GM19193 (cell line): ENCODE data around the gene HPF1.

ENCODE experiments used
- POLR2A ChIP-seq: IDR thresholded peaks from 4 replicates; pipeline ENCODE4 v1.6.1; 2011; ENCODE audit not compliant: insufficient read depth, insufficient read length; ENCODE audit errors: extremely low read depth

The HPF1 gene

DNA sequence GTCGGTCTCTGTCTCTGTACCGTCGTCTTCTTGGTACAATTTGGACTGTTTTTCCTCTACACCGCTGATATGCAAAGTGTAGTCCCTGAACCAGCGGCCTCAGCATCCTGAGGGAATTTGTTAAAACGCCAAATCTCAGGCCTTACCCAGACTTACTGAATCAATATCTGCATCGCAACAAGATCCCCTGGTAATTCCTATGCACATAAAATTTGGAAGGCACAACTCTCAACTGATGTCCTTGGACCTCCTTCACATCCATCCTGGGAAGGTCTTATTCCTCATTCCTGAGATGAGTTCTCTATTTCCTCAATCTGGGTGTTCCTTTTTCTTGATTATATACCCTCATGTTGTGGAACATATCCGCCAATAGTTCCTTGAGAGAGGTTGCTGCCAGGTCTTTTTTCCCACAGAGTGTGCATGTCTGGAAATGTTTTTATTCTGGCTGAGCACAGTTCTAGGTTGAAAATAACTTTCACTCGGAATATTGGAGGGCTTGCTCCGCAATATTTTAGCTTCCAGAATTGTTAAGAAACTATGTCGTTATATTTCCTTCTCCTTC is 738 bp upstream of the HPF1 start:
- TF ChIP-seq POLR2A, result no peak

DNA sequence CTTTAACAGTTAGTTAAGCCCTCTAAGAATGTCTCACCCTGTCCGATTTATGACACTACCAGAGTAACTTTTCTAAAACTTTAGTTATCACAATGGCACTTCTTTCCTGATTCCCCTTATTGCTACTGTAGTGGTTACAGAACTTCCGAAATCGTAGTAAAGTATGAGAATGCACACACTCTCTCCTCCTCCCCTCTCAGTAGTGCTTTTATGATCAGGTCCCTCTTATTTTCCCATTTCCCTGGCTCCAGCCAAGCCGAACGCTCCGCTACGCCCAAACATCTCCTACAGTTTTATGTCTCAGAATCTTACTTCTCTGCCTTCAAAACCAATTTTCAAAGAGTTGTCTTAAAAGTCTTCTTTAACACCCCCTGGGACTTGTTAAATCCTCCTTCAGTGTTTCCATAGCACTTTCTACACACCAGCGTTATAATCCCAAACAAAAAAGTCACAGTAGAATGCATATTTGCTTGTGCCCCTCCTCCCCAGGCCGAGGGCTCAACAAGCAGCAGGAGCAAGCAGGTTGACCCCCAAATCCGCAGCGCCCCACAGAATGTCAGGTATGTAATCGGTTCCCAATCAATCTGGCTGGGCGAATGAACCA is 671 bp downstream of the HPF1 start:
- TF ChIP-seq POLR2A, result no peak

DNA sequence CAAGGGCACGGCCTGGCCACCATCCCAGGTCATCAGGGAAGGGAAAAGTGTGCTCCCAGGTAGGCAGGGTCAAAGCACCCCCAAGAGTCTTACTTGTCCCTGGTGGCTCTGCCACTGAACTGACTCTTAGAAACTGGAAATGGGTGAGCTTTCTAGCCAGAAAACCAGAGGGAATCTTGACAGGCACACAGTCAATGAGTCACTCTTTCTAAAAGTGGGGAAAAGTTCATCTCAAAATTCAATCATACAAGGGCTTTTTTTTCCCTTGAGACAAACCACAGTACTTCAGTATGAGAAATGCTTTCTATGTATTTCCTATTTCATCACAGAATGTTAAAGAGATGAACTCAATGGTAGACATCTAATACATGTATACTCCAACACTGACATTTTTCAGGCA is 12.5 kb downstream of the HPF1 start:
- TF ChIP-seq POLR2A, result no peak

GRCh38 chr4:169744601-169745000 is 13.1 kb downstream of the HPF1 start:
- no peak for TF ChIP-seq POLR2A

DNA sequence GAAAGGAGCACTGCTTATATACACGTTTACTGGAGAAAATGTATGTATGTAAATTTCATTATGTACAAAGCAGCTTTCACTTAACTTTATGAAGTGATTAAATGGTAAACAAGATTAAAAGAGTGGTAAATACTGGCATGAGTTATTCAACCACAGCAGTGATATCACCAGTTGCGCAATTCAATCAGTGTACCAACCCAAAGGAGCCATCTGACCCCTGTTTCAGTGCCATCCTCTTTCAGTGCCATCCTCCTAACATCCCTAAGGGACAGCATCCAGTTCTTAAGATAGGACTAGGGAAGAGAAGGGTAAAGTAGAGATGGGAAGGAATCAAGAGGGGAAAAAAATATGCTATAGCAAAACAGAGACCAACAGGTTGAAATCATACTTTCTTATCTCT is 16.2 kb downstream of the HPF1 start:
- TF ChIP-seq POLR2A, result no peak

GRCh38 chr4:169730564-169730963 is 27.2 kb downstream of the HPF1 start:
- no peak for TF ChIP-seq POLR2A

DNA sequence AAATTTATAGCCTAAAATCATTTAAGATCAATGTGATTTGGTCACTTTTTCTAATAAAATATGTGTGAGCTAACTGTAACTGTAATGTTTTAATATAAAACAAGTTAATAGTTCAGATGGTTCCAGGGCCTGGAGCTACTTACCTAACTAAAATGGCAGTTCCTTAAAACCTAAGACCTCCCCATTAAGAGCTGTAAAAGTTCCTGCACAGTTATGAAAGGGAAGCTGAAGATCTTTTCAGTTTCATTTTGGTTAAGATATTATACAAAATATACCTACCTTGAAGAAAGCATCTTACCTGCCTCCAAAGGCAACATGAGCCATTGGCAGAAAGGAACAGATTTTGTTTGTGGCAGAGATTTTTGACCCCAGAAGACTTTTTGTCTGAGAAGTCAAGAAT is 30.1 kb downstream of the HPF1 start:
- no peak for TF ChIP-seq POLR2A

GRCh38 chr4:169724260-169724659 is 33.5 kb downstream of the HPF1 start:
- no peak for TF ChIP-seq POLR2A

DNA sequence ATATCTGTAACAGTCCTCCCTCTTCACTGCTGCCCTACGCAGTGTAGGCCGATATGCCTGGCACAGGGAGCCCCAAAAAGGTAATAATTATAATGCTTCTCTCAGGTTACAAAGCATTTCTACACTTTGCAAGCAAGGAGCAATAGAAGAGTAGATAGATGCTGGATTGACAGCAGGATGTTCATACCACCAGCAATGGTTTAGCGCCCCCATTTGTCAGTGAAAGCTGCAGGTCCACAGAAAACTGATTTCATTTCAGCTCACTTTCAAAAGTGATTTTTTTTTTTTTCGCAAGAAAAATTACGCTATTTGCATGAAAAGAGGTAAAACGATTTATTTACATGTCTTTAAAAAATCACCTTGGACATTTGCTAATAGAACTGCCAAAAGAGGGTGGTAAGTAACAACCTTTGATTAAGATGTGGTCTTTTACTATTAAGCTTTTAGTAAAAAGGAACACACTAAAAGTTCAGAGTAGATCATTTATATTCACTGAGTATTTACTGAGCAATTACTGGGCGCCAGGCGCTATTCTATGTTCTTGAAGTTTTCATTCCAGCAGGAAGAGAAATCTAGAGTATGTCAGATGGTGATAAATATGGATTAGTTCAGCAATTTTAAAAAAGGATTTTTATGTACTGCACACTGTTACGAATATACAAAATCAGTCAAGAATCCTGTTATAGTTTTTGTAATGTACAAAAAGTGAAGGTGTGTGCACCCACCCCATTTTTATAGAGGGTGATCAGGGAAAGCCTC is 34.4 kb downstream of the HPF1 start:
- TF ChIP-seq POLR2A, result no peak

- TF ChIP-seq POLR2A, result no peak
Observed at GRCh38 chr4:169720529-169720928, 37.2 kb downstream of the HPF1 start.

DNA sequence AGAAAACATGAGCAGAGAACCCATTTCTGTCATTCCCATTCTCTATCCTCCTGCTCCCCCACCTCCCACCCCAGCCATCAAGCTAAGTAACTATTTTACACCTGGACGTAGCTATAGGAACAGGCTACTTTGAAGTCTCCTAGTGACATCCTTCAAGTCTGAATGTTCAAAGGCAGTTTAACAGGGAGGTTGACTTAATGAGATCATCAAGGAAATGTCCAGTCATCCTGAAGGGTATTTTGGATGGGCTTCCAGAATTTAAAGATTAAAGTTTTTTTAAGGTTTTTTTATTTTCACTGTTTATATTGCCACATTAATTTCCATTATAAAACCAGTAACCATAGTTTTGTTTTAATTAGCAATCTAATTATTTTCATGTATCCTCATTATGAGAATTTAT is 41.1 kb downstream of the HPF1 start:
- no peak for TF ChIP-seq POLR2A

- no peak for TF ChIP-seq POLR2A
Observed at GRCh38 chr4:169715826-169716225, 41.9 kb downstream of the HPF1 start.

GRCh38 chr4:169707958-169708643 is 49.6 kb downstream of the HPF1 start:
- no peak for TF ChIP-seq POLR2A

- TF ChIP-seq POLR2A, result no peak
Observed at GRCh38 chr4:169698331-169698730, 59.4 kb downstream of the HPF1 start.

- no peak for TF ChIP-seq POLR2A
Observed at GRCh38 chr4:169690787-169691186, 67.0 kb downstream of the HPF1 start.

DNA sequence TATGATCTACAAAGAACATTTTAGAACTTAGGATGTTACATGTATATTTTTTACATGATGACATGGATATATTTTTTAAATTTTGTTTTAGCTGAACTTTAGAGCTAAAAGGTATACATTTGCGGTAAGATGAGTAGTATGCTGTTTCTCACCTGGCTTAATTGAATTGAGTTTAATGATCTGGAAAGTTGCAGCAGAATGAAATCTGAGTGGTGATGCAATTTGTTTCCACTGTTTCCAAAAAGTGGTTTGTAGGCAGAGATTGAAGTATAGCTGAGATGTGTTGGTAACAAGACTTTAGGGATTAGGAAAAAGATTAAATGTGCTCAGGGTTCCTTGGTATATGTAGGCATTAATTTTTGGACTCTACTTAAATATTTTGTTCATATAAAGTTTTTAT is 68.1 kb downstream of the HPF1 start:
- no peak for TF ChIP-seq POLR2A
